ENCODE data around the gene ZFP36.

DNA sequence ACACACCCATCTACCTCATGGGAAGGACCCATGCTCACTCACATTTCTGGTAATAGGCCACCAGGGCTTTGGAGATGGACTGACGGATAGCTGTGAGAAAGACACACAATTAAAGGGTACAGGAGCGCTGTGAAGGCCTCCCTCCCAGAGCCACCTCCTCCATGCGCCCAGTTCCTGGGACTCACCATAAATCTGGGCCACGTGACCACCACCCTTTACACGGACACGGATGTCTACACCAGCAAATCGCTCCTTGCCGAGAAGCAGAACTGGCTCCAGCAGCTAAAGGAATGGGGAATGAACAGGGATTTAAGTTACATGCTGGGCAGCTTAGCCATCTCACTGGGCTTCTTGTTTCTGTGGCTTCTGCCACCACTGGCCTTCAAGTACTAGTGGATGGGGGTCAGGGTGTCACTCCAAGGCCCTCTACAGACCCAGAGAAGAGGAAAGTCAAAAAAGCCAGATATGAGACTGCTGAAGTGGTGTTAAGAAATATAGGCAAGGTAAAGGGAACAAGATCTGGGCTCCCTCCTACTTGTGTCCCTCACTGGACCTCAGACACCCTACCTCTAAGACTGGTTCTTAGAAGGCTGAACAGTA is 26.9 kb downstream of the ZFP36 start:
- TF ChIP-seq, protein P1, sequence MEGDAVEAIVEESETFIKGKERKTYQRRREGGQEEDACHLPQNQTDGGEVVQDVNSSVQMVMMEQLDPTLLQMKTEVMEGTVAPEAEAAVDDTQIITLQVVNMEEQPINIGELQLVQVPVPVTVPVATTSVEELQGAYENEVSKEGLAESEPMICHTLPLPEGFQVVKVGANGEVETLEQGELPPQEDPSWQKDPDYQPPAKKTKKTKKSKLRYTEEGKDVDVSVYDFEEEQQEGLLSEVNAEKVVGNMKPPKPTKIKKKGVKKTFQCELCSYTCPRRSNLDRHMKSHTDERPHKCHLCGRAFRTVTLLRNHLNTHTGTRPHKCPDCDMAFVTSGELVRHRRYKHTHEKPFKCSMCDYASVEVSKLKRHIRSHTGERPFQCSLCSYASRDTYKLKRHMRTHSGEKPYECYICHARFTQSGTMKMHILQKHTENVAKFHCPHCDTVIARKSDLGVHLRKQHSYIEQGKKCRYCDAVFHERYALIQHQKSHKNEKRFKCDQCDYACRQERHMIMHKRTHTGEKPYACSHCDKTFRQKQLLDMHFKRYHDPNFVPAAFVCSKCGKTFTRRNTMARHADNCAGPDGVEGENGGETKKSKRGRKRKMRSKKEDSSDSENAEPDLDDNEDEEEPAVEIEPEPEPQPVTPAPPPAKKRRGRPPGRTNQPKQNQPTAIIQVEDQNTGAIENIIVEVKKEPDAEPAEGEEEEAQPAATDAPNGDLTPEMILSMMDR (IDR thresholded peaks at IDR 0.05), result no peak
- no peak for TF ChIP-seq EZH2 (IDR thresholded peaks at IDR 0.05; ENCODE audit: borderline replicate concordance, insufficient read depth, low read depth, low read length, poor library complexity, severe bottlenecking)

Measured in B cell (primary cell).